GM12878 (cell line): ENCODE measurements around the gene FNDC3B. TPM values are rescaled to one million over a fixed set of nuclear protein-coding genes. Genes with fewer than 3 reads are reported as not detected.

ENCODE experiments used
- CBX3 ChIP-seq: fragments of 200-600 bp; sonication (generic); IDR thresholded peaks from 2 replicates; pipeline ENCODE4 v1.6.1; 2016; ENCODE audit warnings: low read depth, borderline replicate concordance
- CREB1 ChIP-seq: IDR thresholded peaks from 2 replicates; pipeline ENCODE4 v1.6.1; 2012; ENCODE audit warnings: low read depth, mild to moderate bottlenecking, inconsistent platforms
- EED ChIP-seq: sonication (generic); IDR thresholded peaks from 2 replicates; pipeline ENCODE4 v1.6.1; 2016; ENCODE audit warnings: antibody characterized with exemption, low read depth
- ESRRA ChIP-seq: IDR thresholded peaks from 2 replicates; pipeline ENCODE4 v1.6.1; 2012; ENCODE audit warnings: mild to moderate bottlenecking, low read length, improper control_type of control experiment
- FOXM1 ChIP-seq: IDR thresholded peaks from 2 replicates; pipeline ENCODE4 v1.6.1; 2012; ENCODE audit warnings: low read depth, mild to moderate bottlenecking, inconsistent platforms, low read length, moderate library complexity
- HDAC6 ChIP-seq: fragments of 200-600 bp; sonication (generic); IDR thresholded peaks from one replicate; pipeline ENCODE4 v1.8.0; 2017; ENCODE audit warnings: antibody characterized with exemption; ENCODE audit not compliant: unreplicated experiment
- MEF2B ChIP-seq: fragments of 450-650 bp; IDR thresholded peaks from 2 replicates; pipeline ENCODE4 v1.6.1; 2018; ENCODE audit warnings: mild to moderate bottlenecking, moderate library complexity; ENCODE audit not compliant: partially characterized antibody, poor library complexity, severe bottlenecking
- MYC ChIP-seq: IDR thresholded peaks from 2 replicates; pipeline ENCODE4 v1.6.1; 2011; ENCODE audit warnings: mild to moderate bottlenecking, low read length, moderate library complexity, inconsistent platforms; ENCODE audit not compliant: insufficient read depth, insufficient replicate concordance, insufficient read length, severe bottlenecking
- PAX5 ChIP-seq: IDR thresholded peaks from 2 replicates; pipeline ENCODE4 v1.6.1; 2011; ENCODE audit warnings: low read depth, low read length, borderline replicate concordance
- PML ChIP-seq: IDR thresholded peaks from 2 replicates; pipeline ENCODE4 v1.6.1; 2012; ENCODE audit warnings: low read length, inconsistent platforms
- RBBP5 ChIP-seq: fragments of 200-600 bp; sonication (generic); conservative IDR thresholded peaks from 2 replicates; pipeline ENCODE4 v1.6.1; 2016
- RFX5 ChIP-seq: IDR thresholded peaks from 2 replicates; pipeline ENCODE4 v1.6.1; 2011; ENCODE audit warnings: low read depth, low read length, improper control_type of control experiment
- TBL1XR1 ChIP-seq: IDR thresholded peaks from 2 replicates; pipeline ENCODE4 v1.6.1; 2012; ENCODE audit warnings: low read depth, low read length, improper control_type of control experiment
- TCF3 ChIP-seq: IDR thresholded peaks from 2 replicates; pipeline ENCODE4 v1.6.1; 2012; ENCODE audit warnings: low read depth, mild to moderate bottlenecking, low read length, borderline replicate concordance; ENCODE audit not compliant: insufficient read depth
- TCF7 ChIP-seq: IDR thresholded peaks from 2 replicates; pipeline ENCODE4 v1.6.1; 2014; ENCODE audit warnings: antibody characterized with exemption, borderline replicate concordance
- YBX1 ChIP-seq: fragments of 450-650 bp; IDR thresholded peaks from 2 replicates; pipeline ENCODE4 v1.6.1; 2016; ENCODE audit warnings: antibody characterized with exemption
- polyA plus RNA-seq, 11 experiments: library from polyadenylated mRNA; depleted of rRNA in 4 of 11; unstranded in 6 of 11; stranded (reverse) in 5 of 11; fragments of >200 nt; fragmentation: Nextera tagmentation in 4 of 11; fragmentation: Illumina TruSeq in 1 of 11; extraction: Ambion mirVana in 4 of 11; extraction: Trizol in 1 of 11; gene quantifications; 1 replicate in 1 of 11; 2 replicates in 10 of 11; pipeline versions ENCODE4 v1.2.1 to v1.2.3, GENCODE V29; 2011 to 2016; ENCODE audit warnings: inconsistent platforms in 2 of 11, missing spikeins in 2 of 11, low read depth in 1 of 11
- total RNA-seq, 4 experiments: library from RNA; depleted of rRNA in 3 of 4; stranded (reverse); fragments of >200 nt in 3 of 4; fragmentation: Illumina TruSeq in 1 of 4; extraction: Trizol in 1 of 4; gene quantifications; 2 replicates each; pipeline versions ENCODE4 v1.2.1 to v1.2.3, GENCODE V29; 2013 to 2021
- TF ChIP-seq, protein P1 (sequence below): fragments of 450-650 bp; IDR thresholded peaks from 2 replicates; pipeline ENCODE4 v1.6.1; 2016; ENCODE audit warnings: mild to moderate bottlenecking
- TF ChIP-seq, protein P2 (sequence below), 3 experiments: IDR thresholded peaks in 2 of 3; conservative IDR thresholded peaks in 1 of 3; 2 replicates each; pipeline ENCODE4 v1.5.1; 2011; ENCODE audit warnings: low read depth in 3 of 3, low read length in 3 of 3, mild to moderate bottlenecking in 3 of 3, control low read depth in 2 of 3, moderate library complexity in 2 of 3, inconsistent platforms in 1 of 3, mixed read lengths in 1 of 3; ENCODE audit not compliant: control insufficient read depth in 2 of 3, insufficient read depth in 1 of 3; ENCODE audit errors: extremely low read depth in 1 of 3
- TF ChIP-seq, protein P3 (sequence below): IDR thresholded peaks from 2 replicates; pipeline ENCODE4 v1.6.1; 2011; ENCODE audit warnings: borderline replicate concordance, low read depth, mild to moderate bottlenecking, moderate library complexity, mixed read lengths, low read length; ENCODE audit not compliant: insufficient read depth; ENCODE audit errors: extremely low read length
- TF ChIP-seq, protein P4 (sequence below): fragments of 450-650 bp; IDR thresholded peaks from 2 replicates; pipeline ENCODE4 v1.6.1; 2017; ENCODE audit warnings: borderline replicate concordance
- TF ChIP-seq, protein P5 (sequence below): fragments of 450-650 bp; IDR thresholded peaks from 2 replicates; pipeline ENCODE4 v1.6.1; 2018; ENCODE audit warnings: mild to moderate bottlenecking, low read depth, moderate library complexity; ENCODE audit not compliant: partially characterized antibody

The FNDC3B gene
- total and polyA plus RNA-seq, 10 of the 15 experiments (the other 5 are each of a cell fraction or from before 2014, with no cell fraction given): 7.9 to 35.0 (median 18.5) TPM

DNA sequence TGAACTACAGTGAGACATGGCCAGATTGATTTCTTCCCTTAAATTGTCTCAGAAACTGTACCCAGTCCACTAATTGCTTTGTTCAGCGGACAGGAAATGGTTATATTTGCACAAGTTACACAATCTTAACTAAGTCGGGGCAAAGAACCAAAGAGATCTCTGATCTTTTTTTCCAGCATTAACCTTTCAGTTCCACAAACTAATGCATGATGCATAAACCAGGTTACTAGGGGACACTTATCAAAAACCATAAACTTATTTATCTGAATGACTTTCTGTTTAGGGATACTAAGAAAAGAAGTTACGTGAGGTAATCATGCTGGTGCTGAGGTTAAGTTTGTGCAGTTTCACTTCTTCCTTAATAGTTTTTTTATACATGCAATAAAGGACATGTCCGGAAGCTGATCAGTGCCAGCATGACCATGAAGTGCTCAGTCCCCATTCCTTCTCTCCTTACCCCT, 22.4 kb downstream of the FNDC3B start (continued):
- TF ChIP-seq MEF2B: peak; percentile 87
- TF ChIP-seq RBBP5: no peak
- peak; percentile 27; the same call in 1 of the 2 replicates for TF ChIP-seq PAX5
- TF ChIP-seq FOXM1: peak; percentile 85
- no peak for TF ChIP-seq HDAC6
- no peak for TF ChIP-seq TCF3
- TF ChIP-seq TBL1XR1: peak; percentile 84
- TF ChIP-seq, protein P1, sequence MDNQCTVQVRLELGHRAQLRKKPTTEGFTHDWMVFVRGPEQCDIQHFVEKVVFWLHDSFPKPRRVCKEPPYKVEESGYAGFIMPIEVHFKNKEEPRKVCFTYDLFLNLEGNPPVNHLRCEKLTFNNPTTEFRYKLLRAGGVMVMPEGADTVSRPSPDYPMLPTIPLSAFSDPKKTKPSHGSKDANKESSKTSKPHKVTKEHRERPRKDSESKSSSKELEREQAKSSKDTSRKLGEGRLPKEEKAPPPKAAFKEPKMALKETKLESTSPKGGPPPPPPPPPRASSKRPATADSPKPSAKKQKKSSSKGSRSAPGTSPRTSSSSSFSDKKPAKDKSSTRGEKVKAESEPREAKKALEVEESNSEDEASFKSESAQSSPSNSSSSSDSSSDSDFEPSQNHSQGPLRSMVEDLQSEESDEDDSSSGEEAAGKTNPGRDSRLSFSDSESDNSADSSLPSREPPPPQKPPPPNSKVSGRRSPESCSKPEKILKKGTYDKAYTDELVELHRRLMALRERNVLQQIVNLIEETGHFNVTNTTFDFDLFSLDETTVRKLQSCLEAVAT: no peak
- TF ChIP-seq PML: peak; percentile 57; the same call in 1 of the 2 replicates
- no peak for TF ChIP-seq ESRRA
- TF ChIP-seq, protein P2, sequence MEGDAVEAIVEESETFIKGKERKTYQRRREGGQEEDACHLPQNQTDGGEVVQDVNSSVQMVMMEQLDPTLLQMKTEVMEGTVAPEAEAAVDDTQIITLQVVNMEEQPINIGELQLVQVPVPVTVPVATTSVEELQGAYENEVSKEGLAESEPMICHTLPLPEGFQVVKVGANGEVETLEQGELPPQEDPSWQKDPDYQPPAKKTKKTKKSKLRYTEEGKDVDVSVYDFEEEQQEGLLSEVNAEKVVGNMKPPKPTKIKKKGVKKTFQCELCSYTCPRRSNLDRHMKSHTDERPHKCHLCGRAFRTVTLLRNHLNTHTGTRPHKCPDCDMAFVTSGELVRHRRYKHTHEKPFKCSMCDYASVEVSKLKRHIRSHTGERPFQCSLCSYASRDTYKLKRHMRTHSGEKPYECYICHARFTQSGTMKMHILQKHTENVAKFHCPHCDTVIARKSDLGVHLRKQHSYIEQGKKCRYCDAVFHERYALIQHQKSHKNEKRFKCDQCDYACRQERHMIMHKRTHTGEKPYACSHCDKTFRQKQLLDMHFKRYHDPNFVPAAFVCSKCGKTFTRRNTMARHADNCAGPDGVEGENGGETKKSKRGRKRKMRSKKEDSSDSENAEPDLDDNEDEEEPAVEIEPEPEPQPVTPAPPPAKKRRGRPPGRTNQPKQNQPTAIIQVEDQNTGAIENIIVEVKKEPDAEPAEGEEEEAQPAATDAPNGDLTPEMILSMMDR (IDR thresholded peaks at IDR 0.05 in 2 of 3, conservative IDR thresholded peaks at IDR 0.05 in 1 of 3; ENCODE audit: control insufficient read depth in 2 of 3, extremely low read depth in 1 of 3, insufficient read depth in 1 of 3, low read depth in 3 of 3, low read length in 3 of 3): no peak
- TF ChIP-seq, protein P3, sequence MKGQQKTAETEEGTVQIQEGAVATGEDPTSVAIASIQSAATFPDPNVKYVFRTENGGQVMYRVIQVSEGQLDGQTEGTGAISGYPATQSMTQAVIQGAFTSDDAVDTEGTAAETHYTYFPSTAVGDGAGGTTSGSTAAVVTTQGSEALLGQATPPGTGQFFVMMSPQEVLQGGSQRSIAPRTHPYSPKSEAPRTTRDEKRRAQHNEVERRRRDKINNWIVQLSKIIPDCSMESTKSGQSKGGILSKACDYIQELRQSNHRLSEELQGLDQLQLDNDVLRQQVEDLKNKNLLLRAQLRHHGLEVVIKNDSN: no peak
- peak; percentile 65 for TF ChIP-seq EED
- no peak for TF ChIP-seq RFX5
- TF ChIP-seq MYC: no peak
- TF ChIP-seq, protein P4, sequence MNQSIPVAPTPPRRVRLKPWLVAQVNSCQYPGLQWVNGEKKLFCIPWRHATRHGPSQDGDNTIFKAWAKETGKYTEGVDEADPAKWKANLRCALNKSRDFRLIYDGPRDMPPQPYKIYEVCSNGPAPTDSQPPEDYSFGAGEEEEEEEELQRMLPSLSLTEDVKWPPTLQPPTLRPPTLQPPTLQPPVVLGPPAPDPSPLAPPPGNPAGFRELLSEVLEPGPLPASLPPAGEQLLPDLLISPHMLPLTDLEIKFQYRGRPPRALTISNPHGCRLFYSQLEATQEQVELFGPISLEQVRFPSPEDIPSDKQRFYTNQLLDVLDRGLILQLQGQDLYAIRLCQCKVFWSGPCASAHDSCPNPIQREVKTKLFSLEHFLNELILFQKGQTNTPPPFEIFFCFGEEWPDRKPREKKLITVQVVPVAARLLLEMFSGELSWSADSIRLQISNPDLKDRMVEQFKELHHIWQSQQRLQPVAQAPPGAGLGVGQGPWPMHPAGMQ: no peak
- TF ChIP-seq CREB1: 0 out of 2 replicates have a peak, but pooled peaks have one; percentile 54
- TF ChIP-seq, protein P5, sequence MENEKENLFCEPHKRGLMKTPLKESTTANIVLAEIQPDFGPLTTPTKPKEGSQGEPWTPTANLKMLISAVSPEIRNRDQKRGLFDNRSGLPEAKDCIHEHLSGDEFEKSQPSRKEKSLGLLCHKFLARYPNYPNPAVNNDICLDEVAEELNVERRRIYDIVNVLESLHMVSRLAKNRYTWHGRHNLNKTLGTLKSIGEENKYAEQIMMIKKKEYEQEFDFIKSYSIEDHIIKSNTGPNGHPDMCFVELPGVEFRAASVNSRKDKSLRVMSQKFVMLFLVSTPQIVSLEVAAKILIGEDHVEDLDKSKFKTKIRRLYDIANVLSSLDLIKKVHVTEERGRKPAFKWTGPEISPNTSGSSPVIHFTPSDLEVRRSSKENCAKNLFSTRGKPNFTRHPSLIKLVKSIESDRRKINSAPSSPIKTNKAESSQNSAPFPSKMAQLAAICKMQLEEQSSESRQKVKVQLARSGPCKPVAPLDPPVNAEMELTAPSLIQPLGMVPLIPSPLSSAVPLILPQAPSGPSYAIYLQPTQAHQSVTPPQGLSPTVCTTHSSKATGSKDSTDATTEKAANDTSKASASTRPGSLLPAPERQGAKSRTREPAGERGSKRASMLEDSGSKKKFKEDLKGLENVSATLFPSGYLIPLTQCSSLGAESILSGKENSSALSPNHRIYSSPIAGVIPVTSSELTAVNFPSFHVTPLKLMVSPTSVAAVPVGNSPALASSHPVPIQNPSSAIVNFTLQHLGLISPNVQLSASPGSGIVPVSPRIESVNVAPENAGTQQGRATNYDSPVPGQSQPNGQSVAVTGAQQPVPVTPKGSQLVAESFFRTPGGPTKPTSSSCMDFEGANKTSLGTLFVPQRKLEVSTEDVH: no peak
- no peak for TF ChIP-seq CBX3
- TF ChIP-seq YBX1: no peak
- peak; percentile 58; the same call in 1 of the 2 replicates for TF ChIP-seq TCF7
- TF ChIP-seq, all 136 proteins: peak for 49
